HG02642 (cell line): ENCODE data around the gene LTO1.

Source experiments
- ATAC-seq: cut with Tn5 transposase; IDR thresholded peaks from one replicate; pipeline ENCODE4 v1.9.1; 2021; ENCODE audit warnings: mild to moderate bottlenecking; ENCODE audit not compliant: unreplicated experiment, poor library complexity

The LTO1 gene

DNA sequence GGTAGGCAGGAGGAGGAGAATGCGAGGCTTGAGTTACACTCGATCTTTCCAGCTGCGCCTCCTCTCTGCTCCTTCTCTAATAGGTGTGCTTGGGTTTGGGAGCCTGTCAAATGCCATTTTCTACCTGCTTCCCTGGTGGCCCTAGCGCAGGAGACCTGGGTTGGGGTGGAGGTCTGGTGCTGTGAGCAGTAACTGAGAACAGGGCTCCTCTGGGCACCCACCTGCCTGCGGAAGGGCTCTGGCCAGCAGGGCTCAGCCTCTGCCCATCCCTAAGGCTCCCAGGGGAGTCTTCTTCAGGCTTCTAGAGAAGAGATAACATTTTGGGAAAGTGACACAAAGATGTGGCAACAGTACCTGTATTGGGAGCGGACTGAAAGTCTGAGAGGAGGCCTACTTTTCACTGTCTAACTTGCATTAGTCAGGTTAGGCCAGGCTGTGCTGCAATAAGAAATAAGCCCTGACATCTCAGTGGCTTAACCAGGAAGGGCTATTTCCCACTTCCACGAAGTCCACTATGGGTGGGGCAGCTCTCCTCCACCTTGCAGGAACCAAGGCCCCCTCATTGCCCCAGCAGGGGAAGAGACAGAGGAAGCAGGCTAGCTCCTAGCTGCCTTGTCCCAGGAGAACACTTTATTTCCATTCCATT is 7.7 kb upstream of the LTO1 start:
- ATAC-seq = no peak

GRCh38 chr11:69682221-69682620 is 7.1 kb upstream of the LTO1 start:
- ATAC-seq = no peak

GRCh38 chr11:69680688-69681087 is 5.5 kb upstream of the LTO1 start:
- ATAC-seq = no peak

- no peak for ATAC-seq
These were observed 2.6 kb upstream of the LTO1 start for GRCh38 chr11:69677749-69678148.

DNA sequence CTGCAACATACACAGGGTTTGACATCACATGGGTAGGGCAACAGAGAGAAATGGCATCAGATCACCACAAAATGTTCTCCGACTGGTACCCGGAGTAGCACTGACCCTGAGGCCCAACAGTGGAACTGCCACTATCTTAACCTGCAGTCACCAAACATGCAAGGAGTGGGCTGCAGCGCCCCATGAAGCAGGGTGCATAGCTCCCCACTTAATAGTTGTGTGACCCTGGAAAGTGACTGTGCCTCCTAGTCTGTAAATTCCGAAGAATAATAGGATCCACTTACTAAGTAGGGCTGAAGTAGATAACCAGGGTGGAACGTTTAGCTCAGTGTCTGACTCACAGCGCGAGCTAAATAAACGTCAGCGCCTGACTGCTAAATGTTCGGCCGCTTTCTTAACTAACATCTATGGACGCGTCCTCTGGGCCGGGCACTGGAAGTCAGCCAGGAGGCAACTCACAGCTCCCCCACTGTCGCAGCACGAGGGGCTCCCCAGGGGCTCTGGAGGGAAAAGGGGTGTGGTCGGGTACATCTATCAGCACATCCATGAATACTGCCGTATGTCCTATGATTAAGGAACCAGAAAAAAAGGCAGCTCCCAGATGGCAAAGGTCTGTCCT is 777 bp downstream of the LTO1 start:
- no peak for ATAC-seq

DNA sequence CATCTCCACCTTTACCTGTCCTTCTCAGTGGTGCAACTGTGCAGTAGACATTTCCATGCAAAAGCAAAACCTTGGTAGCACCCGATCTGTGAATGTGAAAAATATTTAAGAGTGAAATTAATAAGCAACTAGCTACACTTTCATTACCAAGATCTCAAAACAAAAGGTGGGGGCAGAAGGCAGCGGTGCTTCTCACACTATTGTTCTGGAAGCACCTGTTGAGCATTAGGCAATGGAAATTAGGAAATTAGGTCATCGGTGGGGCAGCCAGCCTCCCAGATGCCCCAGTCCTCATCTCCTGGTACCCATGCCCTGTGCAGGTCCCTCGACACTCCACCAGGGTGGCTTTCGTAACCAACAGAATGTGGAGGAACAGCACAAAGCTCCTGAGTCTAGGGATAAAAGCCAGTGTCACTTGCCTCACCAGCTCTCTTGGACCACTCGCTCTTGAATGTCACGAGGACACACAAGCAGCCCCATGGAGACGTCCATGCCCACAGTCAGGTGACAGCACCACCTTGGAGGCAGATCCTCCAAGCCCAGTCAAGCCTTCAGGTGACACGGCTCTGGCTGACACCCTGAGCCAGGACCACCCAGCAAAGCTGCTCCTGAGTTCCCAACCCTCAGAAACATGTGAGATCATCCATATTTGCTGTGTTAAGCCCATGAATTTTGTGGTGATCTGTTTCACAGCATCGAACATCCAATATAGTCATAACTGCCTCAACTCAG is 3.3 kb downstream of the LTO1 start:
- no peak for ATAC-seq

DNA sequence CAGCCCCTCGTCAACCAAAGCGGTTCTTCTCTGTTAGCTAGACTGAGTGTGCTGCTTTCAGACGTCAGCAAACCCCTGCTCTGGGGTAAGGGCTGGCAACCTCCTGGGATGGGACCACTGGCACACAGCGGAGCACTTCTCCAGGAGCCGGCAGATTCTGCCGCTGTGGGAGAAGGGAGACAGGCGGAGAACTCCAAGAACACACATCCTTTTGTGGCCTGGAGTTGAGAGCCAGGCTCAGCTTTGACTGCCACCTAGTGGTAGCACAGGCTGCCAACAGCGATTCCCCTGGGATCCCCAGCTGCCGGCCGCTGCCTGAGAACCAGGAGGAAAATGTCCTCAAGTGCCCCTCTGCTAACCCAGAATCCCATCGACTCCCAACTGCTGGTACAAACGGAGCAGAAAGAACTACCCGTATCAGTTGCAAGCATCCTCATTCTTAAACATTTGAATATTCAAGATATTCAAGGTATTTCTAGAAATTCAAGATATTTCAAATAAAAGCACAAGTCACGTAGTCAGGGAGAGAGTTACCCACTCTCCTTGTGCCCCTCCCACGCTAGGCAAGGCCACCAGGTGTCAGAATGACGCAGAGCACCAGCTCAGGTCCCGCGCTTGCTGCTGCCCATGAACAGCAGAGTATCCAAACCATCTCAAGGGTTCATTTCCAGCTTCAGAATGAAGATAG is 4.9 kb downstream of the LTO1 start:
- no peak for ATAC-seq

- ATAC-seq = no peak
These were observed 5.7 kb downstream of the LTO1 start for GRCh38 chr11:69669486-69669885.

- ATAC-seq = no peak
These were observed 7.2 kb downstream of the LTO1 start for GRCh38 chr11:69667619-69668604.

- ATAC-seq = no peak
These were observed 8.2 kb downstream of the LTO1 start for GRCh38 chr11:69666752-69667536.

DNA sequence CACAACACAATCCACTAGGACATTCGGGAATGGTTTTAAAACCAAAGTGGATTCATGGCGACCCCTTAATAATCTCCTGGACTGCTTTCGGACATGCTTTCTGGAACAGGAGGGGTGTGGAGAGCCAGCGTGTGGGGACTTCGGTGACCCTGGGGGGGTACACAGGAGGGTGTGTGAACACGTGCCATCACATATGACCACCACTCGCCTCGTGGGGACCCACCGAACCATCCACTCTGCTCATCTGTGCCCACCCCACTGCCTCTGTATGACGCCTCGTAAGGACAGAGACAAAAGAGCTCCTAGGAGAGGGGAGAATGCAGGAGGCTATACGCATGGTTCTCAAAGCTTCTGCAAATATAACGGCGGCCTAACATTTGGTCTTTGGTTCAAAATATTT is 8.9 kb downstream of the LTO1 start:
- no peak for ATAC-seq

DNA sequence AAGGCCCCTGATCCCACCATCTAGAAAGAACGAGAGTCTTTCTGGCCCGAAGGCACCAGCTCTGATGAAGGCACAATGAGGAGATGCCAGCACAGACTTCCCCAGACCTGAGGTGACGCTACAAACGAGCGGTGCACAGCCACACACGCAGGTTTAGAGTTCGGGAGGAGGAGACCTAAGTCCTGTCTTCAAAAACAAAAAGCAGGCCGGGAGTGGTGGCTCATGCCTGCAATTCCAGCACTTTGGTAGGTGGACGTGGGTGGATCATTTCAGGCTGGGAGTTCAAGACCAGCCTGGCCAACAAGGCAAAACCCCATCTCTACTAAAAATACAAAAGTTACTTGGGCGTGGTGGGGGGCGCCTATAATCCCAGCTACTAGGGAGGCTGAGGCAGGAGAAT is 9.5 kb downstream of the LTO1 start:
- ATAC-seq = no peak

GRCh38 chr11:69664901-69665300 is 10.3 kb downstream of the LTO1 start:
- ATAC-seq = no peak

- no peak for ATAC-seq
These were observed 10.9 kb downstream of the LTO1 start for GRCh38 chr11:69664103-69664775.

DNA sequence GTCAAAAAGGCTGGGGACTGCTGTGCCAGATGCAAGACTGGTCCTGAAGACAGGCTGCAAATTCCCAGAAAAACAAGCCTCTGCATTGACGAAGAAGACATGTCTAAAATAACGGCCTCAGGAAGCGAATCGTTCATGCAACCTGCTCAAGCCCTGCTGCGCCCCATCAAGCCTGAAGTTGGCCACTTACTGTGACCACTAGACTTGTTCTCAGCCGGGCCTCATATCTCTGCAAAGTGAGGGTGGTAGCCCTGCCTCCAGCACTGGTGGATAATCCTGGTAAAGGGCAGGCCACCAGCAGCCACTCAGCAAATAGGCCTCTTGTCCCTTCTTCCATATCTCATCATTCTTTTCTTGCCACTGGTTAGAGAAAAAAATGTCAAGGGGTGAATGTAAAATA is 11.8 kb downstream of the LTO1 start:
- ATAC-seq = no peak

DNA sequence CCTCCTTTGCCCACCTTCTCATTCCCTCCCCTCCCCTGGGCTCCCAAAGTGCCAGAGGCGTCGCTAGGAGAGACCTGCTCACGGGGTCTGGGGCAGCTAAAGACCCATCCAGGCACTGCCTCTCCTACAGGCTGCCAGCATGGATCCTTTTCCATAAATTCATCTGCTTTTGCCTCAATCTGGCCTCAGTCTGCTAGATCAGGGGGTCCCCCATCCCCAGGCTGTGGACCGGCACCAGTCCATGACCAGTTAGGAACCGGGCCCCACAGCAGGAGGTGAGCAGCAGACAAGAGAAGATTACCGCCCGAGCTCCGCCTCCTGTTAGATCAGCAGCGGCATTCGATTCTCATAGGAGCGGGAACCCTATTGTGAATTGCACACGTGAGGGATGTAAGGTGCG is 12.3 kb downstream of the LTO1 start:
- ATAC-seq = no peak

DNA sequence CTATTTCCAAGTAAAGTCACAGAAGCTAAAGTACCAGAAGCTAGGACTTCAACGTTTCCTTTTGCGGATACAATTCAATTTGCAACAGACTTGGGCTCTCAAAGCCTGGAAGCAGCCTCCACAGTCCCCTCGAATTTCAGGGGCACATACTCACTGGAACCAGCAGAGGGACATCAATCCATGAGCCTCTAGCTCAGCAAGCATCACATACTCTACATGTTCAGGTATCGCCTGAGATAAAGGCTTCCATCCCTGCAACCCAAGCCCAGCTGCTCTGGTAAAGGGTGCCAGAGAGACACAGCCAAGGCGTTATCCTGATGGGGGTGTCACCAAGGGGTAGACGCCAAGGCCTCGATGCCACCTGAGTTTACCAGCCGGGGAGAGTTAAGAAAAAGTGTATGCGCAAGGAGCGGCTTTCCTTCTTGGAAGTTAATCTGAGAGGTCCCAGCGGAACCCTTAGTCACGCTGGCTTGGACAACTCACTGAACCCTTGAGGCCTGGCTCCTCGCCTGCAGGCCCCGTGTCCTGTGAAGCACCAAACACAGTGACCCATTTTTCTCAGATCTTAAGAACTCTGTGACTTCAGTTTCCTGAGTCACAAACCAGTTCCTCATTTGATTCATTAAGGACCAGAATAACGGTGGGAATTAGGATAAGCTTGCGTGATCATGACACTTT is 13.0 kb downstream of the LTO1 start:
- ATAC-seq = no peak

DNA sequence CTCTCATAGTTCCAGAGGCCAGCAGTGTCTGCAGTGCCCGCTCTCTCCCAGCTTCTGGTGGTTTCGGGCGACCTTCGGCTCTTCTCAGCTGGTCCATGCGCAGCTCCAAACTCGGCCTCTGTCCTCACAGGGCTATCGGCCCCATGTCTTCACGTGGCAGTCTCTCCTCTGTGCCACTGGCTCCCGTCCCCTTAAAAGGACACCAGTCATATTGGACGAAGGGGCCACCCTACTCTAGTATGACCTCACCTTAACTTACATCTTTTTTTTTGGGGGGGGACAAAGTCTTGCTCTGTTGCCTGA is 13.8 kb downstream of the LTO1 start:
- no peak for ATAC-seq
